Rectal smooth muscle tissue (tissue), 1 donor: Measurements from ENCODE around the gene SLC22A3.
"Not testable (repeated sequence)": the region's sequence is repeated elsewhere in the genome, so short reads cannot be mapped to it uniquely, and the experiment has no call there.

Experiments
- H3K27ac ChIP-seq: one replicate; pipeline ENCODE4 v1.7.0; 2013; ENCODE audit warnings: low read depth, low read length, inconsistent platforms
- H3K27me3 ChIP-seq: one replicate; pipeline ENCODE4 v1.7.0; 2013; ENCODE audit warnings: low read length; ENCODE audit not compliant: control insufficient read depth, insufficient read depth
- H3K36me3 ChIP-seq: one replicate; pipeline ENCODE4 v1.7.0; 2013; ENCODE audit warnings: low read length; ENCODE audit not compliant: control insufficient read depth, insufficient read depth
- H3K4me1 ChIP-seq: one replicate; pipeline ENCODE4 v1.7.0; 2013; ENCODE audit warnings: low read length; ENCODE audit not compliant: control insufficient read depth, insufficient read depth
- H3K4me3 ChIP-seq: one replicate; pipeline ENCODE4 v1.7.0; 2013; ENCODE audit warnings: low read length
- H3K9ac ChIP-seq: one replicate; pipeline ENCODE4 v1.7.0; 2013; ENCODE audit warnings: low read length

SLC22A3 gene

GRCh38 chr6:160363016-160363996 lies 15.1 kb downstream of the SLC22A3 start:
- no peak overlapping the region for H3K9ac ChIP-seq
- no peaks in the 10 kb centered on the region for H3K36me3 ChIP-seq
- no peaks in the 10 kb centered on the region for H3K27me3 ChIP-seq
- H3K4me1 ChIP-seq, result no peaks in the 10 kb centered on the region
- no peak overlapping the region for H3K27ac ChIP-seq
- H3K4me3 ChIP-seq, result no peak overlapping the region

- Histone ChIP-seq H3K9ac (no peak overlapping the region), H3K36me3 (no peaks in the 10 kb centered on the region), H3K4me3 (no peak overlapping the region), H3K27ac (no peak overlapping the region), H3K4me1 (no peaks in the 10 kb centered on the region), H3K27me3 (no peaks in the 10 kb centered on the region)
Observed at GRCh38 chr6:160365117-160365516, 16.9 kb downstream of the SLC22A3 start.

- no peak overlapping the region for H3K4me3 ChIP-seq
- H3K27ac ChIP-seq, result no peak overlapping the region
- H3K9ac ChIP-seq, result no peak overlapping the region
- H3K36me3 ChIP-seq, result no peaks in the 10 kb centered on the region
- no peaks in the 10 kb centered on the region for H3K4me1 ChIP-seq
- H3K27me3 ChIP-seq, result no peaks in the 10 kb centered on the region
Observed at GRCh38 chr6:160367798-160368547, 19.8 kb downstream of the SLC22A3 start.

GRCh38 chr6:160368670-160369069 lies 20.5 kb downstream of the SLC22A3 start:
- Histone ChIP-seq H3K27me3 (no peaks in the 10 kb centered on the region), H3K4me3 (no peak overlapping the region), H3K27ac (no peak overlapping the region), H3K4me1 (no peaks in the 10 kb centered on the region), H3K9ac (no peak overlapping the region), H3K36me3 (no peaks in the 10 kb centered on the region)

GRCh38 chr6:160373601-160374000 lies 25.4 kb downstream of the SLC22A3 start:
- H3K4me3 ChIP-seq, H3K4me1 ChIP-seq, H3K36me3 ChIP-seq, H3K27ac ChIP-seq, H3K27me3 ChIP-seq, H3K9ac ChIP-seq: not testable (repeated sequence)

GRCh38 chr6:160374836-160375560 lies 26.8 kb downstream of the SLC22A3 start:
- Histone ChIP-seq H3K27ac (no peak overlapping the region), H3K27me3 (no peaks in the 10 kb centered on the region), H3K4me1 (peaks cover 2% of the 10 kb centered on the region)

GRCh38 chr6:160375561-160375949 lies 27.4 kb downstream of the SLC22A3 start:
- Histone ChIP-seq H3K9ac (no peak overlapping the region), H3K4me1 (peaks cover 2% of the 10 kb centered on the region), H3K4me3 (no peak overlapping the region), H3K36me3 (no peaks in the 10 kb centered on the region), H3K27me3 (no peaks in the 10 kb centered on the region), H3K27ac (no peak overlapping the region)

More at GRCh38 chr6:160374836-160375560, 26.8 kb downstream of the SLC22A3 start:
- Histone ChIP-seq H3K9ac (no peak overlapping the region), H3K4me3 (no peak overlapping the region), H3K36me3 (no peaks in the 10 kb centered on the region)

- Histone ChIP-seq H3K4me1 (peaks cover 2% of the 10 kb centered on the region), H3K9ac (no peak overlapping the region), H3K27ac (no peak overlapping the region)
Observed at GRCh38 chr6:160376445-160376844, 28.3 kb downstream of the SLC22A3 start.

GRCh38 chr6:160378218-160378617 lies 30.0 kb downstream of the SLC22A3 start:
- Histone ChIP-seq H3K27me3 (no peaks in the 10 kb centered on the region), H3K4me3 (no peak overlapping the region), H3K27ac (no peak overlapping the region), H3K9ac (no peak overlapping the region), H3K4me1 (peaks cover 2% of the 10 kb centered on the region), H3K36me3 (no peaks in the 10 kb centered on the region)

More at GRCh38 chr6:160376445-160376844, 28.3 kb downstream of the SLC22A3 start:
- no peaks in the 10 kb centered on the region for H3K27me3 ChIP-seq
- H3K36me3 ChIP-seq, result no peaks in the 10 kb centered on the region
- H3K4me3 ChIP-seq, result no peak overlapping the region

- Histone ChIP-seq H3K4me1 (peaks cover 2% of the 10 kb centered on the region), H3K27ac (no peak overlapping the region), H3K4me3 (no peak overlapping the region), H3K9ac (no peak overlapping the region), H3K27me3 (no peaks in the 10 kb centered on the region), H3K36me3 (no peaks in the 10 kb centered on the region)
Observed at GRCh38 chr6:160378882-160379281, 30.7 kb downstream of the SLC22A3 start.

GRCh38 chr6:160379466-160379865 lies 31.3 kb downstream of the SLC22A3 start:
- no peaks in the 10 kb centered on the region for H3K36me3 ChIP-seq
- no peak overlapping the region for H3K4me3 ChIP-seq
- H3K27ac ChIP-seq, result no peak overlapping the region
- H3K4me1 ChIP-seq, result peaks cover 2% of the 10 kb centered on the region
- no peak overlapping the region for H3K9ac ChIP-seq
- H3K27me3 ChIP-seq, result no peaks in the 10 kb centered on the region

GRCh38 chr6:160382946-160383345 lies 34.8 kb downstream of the SLC22A3 start:
- H3K27me3 ChIP-seq, result no peaks in the 10 kb centered on the region
- H3K27ac ChIP-seq, result no peak overlapping the region
- no peaks in the 10 kb centered on the region for H3K36me3 ChIP-seq
- H3K4me1 ChIP-seq, result peaks cover 13% of the 10 kb centered on the region
- H3K4me3 ChIP-seq, result no peak overlapping the region
- no peak overlapping the region for H3K9ac ChIP-seq
